Ureter (tissue), 1 donor: ENCODE measurements around the gene CDH15. TPM values are rescaled to one million over a fixed set of nuclear protein-coding genes. Genes with fewer than 3 reads are reported as not detected.
"Not testable (repeated sequence)": the region's sequence is repeated elsewhere in the genome, so short reads cannot be mapped to it uniquely, and the experiment has no call there.

Experiments used
- DNase-seq: peaks from one replicate; pipeline ENCODE4 v3.0.0-alpha.2; 2020; ENCODE audit warnings: low spot score
- total RNA-seq: library from RNA; stranded (reverse); gene quantifications from one replicate; pipeline ENCODE4 v1.2.4, GENCODE V29; 2023
- donor health status: DM: yes; HTN: yes; CAD: no.

CDH15 gene
- total RNA-seq, 1 donor from 2014 or later = not detected

DNA sequence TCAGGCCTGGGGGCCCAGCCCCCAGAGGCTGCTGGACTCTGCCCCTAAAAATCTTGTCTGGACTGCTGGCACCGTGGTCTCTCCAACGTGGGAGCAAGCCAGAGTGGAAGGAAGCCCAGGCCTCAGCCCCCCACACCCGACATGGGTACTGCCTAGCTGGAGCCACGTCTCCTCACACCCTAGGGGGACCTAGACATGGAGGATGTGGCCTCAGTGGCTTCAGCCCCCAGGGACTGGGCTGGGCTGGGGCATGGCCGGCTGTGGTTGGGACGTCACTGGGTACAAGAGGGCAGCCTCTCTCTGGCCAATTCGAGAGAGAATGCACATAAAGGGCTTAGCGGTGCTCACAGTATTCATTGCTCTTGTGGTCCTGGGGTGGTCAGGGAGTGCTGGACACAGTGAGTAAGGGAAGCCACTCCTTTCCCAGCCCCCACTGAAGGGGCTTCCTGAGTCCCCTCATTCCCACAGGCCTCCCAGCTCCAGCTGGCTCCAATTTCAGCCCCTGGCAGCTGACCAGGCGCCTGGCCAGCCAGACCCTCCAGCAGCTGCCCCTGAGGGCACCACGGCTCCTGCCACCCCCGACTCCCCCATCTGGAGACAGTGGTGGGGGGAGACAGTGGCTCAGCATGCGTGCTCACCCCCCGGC, 1.1 kb downstream of the CDH15 start:
- no peak for DNase-seq

DNA sequence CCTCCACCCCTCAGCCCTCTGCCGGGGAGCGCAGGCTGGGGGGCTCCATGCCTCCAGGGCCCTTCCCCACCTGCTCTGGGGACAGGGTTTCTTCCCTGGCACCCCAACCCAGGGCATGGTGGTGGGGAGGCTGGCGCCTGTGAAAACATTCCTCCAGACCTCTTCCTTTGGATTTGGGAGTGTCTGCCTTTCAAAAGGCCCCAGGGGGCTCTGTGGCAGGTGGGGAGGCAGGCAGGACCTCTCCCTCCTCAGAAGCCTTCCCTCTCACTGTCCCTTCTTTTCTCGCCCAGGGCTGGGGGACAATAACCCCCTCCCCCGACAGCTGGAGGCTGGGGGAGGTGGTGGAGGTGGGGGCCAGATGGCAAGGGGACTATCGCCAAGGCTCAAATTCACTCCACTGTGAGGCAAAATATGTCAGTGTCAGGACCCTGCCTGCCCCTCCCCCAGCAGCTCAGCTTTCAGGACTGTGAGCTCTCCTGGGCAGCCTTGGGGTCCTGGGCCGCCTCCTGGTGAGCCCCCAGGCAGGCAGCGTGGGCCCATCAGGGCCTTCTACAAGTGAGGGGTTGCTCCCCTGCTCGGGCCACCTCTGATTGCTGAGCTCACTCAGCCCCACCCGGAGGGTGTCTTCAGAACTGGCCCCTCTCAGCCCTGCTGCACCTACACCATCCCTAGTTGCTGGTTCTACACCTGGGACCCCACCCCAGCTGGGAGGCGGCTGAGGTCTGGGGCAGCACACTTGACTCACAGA, 1.8 kb downstream of the CDH15 start:
- DNase-seq = no peak

DNA sequence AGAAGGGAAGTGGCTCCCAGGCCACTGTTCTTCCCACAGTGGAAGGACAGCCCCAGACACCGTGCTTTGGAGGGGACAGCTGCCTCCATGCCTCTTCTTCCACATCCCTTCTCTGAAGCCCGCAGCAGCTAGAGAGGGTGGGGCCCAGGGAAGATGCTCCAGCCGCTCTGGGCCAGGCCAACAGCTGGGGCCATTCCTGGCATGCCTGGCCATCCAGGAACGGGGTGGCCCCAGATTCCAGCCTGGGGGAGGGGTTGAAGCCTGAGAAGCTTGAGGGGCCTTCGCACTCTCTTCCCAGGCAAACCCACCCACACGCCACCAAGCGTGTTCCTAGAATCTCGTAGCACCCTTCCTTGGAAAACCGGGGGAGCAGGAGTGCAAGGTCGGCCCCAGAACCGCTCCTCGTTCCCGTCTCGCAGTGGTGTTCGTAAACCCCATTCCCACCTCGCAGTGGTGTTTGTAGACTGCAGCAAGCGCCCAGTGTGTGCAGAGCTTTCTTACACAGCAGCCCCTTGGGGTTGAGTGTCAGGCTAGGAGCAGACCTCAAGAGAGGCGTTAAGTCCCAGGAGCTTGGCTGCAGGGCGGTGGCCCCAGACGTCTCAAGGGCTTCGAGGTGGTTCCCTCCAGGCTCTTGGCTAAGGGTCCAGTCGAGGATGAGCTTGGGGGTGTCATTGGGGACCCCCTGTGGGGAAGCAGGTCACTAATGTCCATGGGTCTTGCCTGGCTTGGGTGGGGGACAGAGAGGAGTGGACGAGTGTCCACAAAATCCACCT, 2.7 kb downstream of the CDH15 start:
- no peak for DNase-seq

DNA sequence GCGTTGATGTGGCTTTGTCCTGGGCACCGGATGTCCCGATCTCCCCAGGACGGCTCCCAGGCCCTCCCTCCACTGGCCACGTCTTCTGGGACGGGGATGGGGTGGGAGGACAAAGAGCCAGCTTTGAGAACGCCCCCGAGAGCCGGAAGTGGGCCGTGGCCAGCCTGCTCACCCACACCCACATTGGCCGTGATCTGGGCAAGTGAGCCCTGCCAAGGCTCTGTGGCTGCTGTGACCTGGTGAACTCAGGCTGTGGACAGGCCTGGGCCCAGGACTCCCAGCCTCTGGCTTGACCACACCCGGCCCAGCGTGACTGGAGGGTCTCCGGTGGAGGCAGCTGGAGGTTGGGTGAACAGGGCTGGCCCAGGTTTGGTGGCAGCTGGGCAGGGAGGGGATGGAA, 3.3 kb downstream of the CDH15 start:
- DNase-seq = no peak

DNA sequence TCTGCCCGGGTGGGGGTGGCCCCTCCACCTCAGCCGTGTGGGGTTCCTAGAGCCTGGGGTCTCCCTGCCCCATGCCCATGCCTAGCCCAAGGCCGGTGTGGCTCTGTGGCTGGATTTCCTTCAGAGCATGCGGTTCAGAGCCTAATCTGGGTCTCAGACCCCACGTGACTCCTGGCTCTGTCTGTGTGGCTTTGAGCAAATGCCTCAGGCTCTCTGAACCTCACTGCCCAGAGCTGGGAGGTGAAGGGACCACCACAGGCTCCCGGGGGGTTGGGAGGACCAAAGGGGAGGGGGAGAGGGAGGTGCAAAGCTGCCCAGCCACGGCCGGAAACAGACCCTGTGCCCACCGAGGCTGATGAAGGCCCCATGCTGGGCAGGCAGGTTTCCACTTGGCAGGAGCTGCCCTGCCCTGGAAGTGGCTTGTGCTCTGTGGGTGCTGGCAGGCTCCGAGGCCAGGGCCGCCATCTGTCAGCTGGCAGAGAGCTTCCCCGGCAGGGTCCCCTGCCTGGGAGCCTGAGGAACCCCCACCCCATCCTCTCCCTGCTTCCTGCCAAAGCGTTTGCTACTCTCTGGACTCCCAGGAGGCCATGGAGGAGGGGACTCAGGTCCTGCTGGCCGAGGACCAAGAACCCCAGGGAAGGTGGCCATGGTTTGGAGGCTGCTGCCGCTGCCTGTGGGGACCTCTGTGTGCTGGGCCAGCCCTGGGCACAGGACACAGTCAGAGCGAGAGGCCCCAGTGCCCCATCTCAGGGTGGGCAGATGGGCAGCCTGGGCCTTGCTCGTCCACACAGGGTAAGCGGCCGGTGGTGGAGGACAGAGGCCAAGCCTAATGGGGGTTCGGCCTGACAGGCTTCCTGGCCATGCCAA, 4.0 kb downstream of the CDH15 start:
- DNase-seq = no peak

DNA sequence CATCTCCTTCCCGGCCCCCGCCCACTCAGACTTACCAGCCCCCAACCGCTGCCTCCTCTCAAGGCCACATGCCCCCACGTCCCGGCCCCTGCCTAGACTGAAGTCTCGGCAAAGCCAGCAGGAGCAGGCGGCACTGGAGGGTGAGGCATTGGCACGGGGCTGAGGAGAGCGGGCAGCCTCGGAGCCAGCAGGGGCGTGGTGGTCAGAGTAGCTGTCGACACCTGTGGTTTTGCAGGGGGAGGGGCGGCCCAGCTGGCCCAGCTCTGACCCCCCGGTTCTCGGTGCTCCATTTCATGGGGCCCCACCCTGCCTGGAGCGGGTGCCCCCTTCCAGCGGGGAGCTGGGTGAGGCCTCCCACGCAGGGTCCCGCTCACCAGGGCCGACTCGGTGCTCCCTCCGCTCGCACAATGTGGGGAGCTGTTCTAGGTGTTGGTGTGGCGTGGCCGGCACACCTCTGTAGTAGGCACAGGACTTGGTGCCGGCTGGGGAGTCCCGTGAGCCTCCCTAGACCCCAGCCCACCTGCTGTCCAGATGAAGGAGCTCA, 4.7 kb downstream of the CDH15 start:
- DNase-seq = no peak

DNA sequence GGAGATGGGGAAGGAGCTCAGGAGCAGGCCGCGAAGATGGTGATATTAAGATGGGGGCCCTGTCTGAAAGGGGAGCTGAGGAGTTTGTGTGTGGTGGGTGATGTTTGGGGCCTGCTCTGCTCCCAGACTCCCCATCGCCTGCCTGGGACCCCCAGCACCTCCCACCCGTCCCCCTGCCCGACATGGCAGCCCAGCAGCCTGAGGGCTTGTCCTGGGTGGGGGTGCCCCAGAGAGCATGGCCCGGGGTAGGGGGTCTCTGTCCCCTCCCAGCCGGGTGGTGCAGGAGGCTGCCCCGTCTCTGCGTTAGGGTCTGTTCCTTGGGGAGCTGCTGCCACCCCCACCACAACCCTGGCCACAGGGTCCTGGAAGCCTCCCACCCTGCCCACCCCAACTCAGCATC, 5.2 kb downstream of the CDH15 start:
- no peak for DNase-seq

DNA sequence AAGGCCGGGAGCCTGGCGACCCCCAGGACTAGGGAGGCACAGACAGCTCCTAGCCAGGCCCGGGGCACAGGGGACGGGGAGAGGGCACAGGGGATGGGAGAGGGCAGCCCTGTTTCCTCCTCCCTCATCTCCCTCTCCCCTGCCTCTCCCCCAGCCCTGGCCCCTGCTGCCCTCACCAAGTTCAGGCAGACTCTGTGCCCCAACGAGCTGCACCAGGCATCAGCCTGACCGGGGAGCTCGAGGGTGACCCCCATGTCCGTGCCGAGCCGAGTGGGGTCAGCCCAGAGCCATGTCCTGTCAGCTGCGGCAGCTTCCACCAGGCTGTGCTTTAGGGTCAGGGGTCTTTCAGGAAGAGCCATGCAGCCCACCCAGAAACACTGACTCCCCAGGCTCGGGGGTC, 6.0 kb downstream of the CDH15 start:
- DNase-seq = no peak

DNA sequence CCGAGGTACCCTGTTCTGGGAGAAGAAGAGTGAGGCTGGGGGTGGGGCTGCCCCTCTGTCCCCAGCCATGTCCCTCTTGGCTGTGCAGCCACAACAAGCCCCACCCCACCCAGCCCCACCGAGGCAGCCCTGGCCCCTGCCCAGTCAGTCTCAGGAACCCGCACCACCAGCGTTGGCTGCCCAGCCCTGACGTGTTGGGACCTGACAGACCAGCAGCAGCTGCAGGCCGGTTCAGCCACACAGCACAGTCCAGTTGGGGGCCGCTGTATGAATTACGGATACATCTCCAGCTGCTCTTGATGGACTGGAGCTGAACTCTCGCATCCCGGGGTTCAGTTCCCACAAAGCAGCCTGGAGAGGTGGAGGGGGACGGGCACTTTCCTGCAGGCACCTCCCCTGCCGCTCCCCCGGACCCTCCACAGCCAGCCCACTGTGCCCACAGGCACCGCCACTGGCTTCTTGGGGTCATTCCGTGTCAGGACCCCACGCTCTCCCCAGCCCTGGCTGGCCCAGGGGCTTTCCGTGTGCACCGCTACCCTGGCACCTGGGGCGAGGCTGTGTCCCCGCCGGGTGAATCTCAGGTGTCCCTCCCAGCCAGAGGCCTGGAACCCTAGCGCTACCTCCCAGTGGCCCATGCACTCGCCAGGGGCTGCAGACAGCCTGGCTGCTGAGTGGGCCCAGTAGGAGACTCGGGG, 7.1 kb downstream of the CDH15 start:
- DNase-seq = no peak

DNA sequence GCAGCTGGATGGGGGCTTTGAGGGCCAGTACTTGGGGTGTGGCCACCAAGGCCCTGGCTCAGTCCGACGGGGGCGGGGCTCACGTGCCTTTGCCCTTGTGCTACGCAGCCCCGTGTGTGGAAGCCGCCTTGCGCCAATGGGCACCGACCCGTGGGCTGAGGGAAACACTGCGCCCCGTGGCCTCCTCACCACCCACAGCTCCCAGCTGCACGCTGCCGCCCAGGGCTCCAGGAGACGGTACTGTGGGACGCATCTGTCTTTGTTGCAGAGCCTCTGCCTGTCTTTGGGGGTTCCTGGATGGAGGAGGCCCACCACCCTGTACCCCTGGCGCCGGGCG, 7.6 kb downstream of the CDH15 start:
- DNase-seq = no peak

DNA sequence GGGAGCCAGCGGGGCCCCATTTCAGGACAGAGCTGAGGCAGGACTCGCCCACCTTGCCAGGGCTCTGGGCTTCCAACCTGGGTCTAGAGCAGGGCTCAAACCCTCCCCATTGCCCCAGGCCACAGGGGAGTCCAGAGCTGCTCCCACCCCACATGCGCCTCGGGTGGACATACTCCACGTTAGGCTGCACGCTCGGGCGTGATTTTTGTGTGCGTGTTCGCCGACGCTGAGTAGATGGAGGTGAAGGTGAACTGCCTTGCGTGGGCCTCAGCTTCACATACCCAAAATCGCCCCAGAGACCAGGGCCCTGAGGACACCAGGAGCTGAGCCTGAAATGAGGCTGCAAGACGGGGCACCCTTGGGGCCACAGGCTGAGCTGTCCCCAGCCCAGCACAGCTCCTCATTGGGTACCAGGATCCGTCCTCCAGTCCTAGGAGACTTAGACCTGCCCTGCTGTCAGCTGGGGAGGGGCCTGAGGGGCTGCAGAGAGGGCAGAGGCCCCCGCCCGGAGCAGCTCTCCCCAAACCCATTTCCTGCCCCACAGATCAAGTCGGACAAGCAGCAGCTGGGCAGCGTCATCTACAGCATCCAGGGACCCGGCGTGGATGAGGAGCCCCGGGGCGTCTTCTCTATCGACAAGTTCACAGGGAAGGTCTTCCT, 8.2 kb downstream of the CDH15 start:
- no peak for DNase-seq

DNA sequence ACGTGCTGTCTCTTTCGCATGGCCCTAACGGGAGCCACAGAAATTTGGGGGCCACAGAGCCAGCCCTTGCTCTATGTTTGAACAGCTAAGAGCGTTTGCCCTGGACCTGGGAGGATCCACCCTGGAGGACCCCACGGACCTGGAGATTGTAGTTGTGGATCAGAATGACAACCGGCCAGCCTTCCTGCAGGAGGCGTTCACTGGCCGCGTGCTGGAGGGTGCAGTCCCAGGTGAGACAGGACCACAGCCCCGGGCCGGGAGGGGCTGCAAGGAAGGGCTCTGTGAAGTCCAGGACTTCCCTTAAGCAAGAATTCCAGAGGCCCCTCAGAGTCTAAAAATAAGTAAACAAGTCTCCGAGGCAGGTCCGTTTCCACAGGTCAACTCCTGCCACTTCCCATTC, 11.9 kb downstream of the CDH15 start:
- DNase-seq = no peak

DNA sequence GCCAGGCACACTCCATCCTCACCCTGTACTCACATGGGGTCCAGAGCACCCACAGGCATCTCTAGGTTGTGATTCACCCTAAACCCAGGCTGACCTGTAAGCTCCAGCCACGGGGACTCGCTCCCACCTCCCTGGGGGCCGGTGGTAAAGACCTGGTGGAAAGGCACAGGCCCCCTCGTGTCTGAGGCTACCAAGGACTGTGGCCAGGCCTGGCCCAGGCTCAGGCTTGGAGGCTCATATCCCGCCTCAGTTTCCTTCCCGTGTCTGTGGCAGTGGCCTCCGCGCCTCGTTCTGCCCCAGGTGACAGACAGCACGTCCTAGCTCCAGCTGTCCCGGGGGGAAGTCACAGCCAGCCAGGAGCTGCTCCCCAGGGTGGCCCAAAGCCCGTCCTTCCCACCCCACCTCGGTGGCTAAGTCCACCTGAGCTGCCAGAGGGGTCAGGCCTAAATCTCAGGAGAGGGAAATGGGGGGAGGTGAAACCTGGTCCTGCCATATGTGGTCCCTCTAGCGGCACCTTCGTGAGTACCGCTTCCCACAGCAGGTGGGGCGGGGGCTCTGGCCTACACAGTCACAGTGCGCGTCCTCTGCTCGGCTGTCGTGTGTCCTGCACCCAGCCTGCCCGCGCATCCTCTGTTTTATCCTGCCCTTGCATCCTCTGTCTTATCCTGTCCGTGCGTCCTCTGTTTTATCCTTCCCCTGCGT, 12.6 kb downstream of the CDH15 start:
- no peak for DNase-seq

DNA sequence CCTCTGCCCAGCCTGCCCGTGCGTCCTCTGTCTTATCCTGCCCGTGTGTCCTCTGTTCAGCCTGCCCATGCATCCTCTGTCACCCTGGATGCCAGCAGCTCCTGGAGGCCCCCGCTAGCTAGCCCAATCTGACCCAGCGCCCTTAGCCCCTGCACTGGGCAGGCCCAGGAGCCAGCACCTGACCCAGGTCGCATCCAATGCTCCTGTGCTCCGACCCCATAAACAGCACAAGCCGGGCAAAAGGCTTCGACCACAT, 13.1 kb downstream of the CDH15 start:
- no peak for DNase-seq

DNA sequence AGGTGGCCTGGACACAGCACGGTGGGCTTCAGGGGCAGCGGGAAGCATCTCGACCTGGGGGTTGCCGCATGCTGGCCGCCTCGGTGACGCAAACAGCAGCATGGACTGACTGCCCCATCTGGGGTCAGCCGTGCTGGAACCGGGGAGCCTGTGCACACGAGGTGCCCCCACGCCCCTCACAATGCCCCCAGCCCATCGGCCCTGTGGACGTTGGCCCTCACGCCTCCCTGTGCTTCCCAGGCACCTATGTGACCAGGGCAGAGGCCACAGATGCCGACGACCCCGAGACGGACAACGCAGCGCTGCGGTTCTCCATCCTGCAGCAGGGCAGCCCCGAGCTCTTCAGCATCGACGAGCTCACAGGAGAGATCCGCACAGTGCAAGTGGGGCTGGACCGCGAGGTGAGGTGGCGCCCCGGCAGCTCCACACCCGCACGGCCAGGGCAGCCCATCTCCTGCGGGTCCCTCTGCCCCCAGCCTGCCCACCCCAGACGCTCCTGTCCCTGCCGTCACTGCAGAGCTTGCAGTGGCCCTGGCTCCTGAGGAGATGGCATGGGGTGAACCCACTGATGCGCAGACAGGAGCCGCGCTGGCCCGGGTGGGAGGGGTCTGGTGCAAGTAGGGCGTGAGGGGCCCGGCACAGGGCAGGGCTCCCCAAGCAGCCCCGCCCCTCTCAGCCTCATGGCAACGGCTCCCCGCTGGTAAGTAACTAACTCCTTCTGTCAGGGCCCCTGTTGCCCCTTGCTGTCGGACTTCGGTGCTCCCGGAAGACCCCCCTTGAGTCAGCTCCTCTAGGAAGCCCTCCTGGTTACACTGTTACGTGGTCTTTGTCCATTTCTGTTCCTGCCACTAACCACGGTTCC, 13.6 kb downstream of the CDH15 start:
- DNase-seq = no peak

DNA sequence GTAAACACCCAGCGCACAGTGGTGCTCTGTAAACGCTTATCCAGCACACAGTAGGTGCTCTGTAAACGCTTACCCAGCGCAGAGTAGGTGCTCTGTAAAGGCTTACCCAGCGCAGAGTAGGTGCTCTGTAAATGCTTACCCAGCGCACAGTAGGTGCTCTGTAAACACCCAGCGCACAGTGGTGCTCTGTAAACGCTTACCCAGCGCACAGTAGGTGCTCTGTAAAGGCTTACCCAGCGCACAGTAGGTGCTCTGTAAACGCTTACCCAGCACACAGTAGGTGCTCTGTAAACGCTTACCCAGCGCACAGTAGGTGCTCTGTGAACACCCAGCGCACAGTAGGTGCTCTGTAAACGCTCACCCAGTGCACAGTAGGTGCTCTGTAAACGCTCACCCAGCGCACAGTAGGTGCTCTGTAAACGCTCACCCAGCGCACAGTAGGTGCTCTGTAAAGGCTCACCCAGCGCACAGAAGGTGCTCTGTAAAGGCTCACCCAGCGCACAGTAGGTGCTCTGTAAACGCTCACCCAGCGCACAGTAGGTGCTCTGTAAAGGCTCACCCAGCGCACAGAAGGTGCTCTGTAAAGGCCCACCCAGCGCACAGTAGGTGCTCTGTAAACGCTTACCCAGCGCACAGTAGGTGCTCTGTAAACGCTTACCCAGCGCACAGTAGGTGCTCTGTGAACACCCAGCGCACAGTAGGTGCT, 14.5 kb downstream of the CDH15 start:
- not testable (repeated sequence) for DNase-seq

DNA sequence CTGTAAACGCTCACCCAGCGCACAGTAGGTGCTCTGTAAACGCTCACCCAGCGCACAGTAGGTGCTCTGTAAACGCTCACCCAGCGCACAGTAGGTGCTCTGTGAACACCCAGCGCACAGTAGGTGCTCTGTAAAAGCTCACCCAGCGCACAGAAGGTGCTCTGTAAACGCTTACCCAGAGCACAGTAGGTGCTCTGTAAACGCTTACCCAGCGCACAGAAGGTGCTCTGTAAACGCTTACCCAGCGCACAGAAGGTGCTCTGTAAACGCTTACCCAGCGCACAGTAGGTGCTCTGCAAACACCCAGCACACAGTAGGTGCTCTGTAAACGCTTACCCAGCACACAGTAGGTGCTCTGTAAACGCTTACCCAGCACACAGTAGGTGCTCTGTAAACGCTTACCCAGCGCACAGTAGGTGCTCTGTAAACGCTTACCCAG, 15.1 kb downstream of the CDH15 start:
- DNase-seq = not testable (repeated sequence)

DNA sequence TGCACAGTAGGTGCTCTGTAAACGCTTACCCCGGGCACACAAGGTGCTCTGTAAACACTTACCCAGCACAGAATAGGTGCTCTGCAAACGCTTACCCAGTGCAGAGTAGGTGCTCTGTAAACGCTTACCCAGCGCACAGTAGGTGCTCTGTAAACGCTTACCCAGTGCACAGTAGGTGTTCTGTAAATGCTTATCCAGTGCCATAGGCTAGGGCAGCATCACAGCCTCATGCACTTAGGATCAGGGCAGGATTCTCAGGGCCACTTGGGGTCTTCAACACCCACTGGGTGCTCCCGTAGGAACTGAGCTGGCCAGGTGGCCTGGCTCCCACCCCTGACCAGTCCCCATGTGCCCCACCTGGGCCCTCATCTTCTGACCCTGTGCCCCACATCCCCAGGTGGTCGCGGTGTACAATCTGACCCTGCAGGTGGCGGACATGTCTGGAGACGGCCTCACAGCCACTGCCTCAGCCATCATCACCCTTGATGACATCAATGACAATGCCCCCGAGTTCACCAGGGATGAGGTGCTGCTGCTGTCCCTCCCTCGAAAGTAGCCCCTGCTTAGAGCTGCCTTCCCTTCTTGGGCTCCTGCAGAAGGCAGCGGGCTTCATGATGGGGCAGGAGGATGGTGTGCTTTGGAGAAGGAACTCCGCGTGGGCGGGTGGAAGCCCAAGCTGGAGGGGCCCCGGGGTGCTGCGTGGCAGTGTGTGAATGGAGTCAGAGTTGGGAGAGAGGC, 15.7 kb downstream of the CDH15 start:
- DNase-seq = no peak
